Uterus (tissue), 2 donors: ENCODE measurements around the gene HOXC6.

Source experiments
- POLR2A ChIP-seq, 2 donors: fragments of 450-650 bp; IDR thresholded peaks; one replicate each; pipeline ENCODE4 v1.6.1; 2016; ENCODE audit warnings: antibody characterized with exemption in 2 of 2, mild to moderate bottlenecking in 1 of 2, moderate library complexity in 1 of 2
- TF ChIP-seq, protein P1 (sequence below), 4 experiments: fragments of 200-600 bp in 2 of 4; fragments of 450-650 bp in 2 of 4; sonication (generic) in 2 of 4; IDR thresholded peaks; one replicate each; pipeline ENCODE4 v1.5.1; 2016 to 2019; ENCODE audit warnings: antibody characterized with exemption in 4 of 4, mild to moderate bottlenecking in 2 of 4, moderate library complexity in 1 of 4

DNA sequence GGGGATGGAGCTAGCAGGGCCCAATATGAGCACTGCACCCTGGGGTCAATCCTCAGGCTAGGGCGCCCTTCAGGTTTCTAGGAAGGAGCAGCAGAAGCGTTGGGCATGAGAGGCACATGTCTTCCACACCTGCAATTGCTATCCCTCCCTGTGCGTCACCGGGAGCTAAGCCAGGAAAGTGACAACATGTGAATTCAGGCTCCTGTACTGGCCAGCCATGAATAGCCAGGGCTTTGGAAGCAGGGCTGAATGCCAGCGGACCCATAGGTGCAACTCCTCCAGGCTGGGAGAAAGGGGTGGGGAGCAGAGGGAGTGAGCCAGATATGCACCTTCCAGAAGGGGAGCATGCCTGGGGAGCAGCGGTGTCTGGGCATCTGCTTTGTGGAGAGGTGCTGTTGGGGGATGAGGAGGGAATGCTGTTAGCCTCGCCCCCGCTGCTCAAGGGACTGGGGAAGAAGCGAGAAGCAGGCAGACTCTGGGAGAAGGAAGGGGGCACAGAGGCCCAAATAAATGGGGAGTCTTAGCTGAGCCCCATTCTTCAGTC, 10.7 kb downstream of the HOXC6 start:
- TF ChIP-seq, protein P1, sequence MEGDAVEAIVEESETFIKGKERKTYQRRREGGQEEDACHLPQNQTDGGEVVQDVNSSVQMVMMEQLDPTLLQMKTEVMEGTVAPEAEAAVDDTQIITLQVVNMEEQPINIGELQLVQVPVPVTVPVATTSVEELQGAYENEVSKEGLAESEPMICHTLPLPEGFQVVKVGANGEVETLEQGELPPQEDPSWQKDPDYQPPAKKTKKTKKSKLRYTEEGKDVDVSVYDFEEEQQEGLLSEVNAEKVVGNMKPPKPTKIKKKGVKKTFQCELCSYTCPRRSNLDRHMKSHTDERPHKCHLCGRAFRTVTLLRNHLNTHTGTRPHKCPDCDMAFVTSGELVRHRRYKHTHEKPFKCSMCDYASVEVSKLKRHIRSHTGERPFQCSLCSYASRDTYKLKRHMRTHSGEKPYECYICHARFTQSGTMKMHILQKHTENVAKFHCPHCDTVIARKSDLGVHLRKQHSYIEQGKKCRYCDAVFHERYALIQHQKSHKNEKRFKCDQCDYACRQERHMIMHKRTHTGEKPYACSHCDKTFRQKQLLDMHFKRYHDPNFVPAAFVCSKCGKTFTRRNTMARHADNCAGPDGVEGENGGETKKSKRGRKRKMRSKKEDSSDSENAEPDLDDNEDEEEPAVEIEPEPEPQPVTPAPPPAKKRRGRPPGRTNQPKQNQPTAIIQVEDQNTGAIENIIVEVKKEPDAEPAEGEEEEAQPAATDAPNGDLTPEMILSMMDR (IDR thresholded peaks at IDR 0.05), result no peak
- TF ChIP-seq POLR2A (IDR thresholded peaks at IDR 0.05), result no peak
